OCI-LY7 (cell line): ENCODE measurements around the gene KIRREL3.

Source experiments
- EZH2phosphoT487 ChIP-seq: fragments of 200-600 bp; sonication (generic); IDR thresholded peaks from 2 replicates; pipeline ENCODE4 v1.6.1; 2018; ENCODE audit warnings: low read depth, borderline replicate concordance, mild to moderate bottlenecking, mixed run types, antibody characterized with exemption, low read length, moderate library complexity, mixed read lengths
- TF ChIP-seq, protein P1 (sequence below): fragments of 200-600 bp; sonication (generic); conservative IDR thresholded peaks from 2 replicates; pipeline ENCODE4 v1.5.1; 2014; ENCODE audit warnings: mild to moderate bottlenecking, antibody characterized with exemption, low read length, moderate library complexity, mixed read lengths

DNA sequence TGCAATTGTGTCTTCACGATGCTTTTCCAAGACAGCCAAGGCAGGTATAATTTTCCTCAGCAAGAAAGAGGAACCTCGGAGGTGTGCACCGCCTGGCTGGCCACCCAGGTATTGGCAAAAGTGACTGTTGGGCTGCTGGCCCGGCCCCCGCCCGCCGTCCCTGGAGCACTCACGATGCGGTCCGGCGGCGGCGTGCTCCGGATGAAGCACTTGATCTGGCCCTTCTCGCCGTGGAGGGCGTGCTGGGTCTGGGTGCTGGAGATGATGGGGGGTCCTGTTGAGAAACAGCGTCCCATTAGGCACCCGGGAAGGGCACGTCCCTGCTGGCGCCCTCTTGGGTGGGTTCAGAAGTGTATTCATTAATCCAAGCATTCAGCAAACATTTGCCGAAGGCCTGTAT lies 560.3 kb downstream of the KIRREL3 start:
- TF ChIP-seq, protein P1, sequence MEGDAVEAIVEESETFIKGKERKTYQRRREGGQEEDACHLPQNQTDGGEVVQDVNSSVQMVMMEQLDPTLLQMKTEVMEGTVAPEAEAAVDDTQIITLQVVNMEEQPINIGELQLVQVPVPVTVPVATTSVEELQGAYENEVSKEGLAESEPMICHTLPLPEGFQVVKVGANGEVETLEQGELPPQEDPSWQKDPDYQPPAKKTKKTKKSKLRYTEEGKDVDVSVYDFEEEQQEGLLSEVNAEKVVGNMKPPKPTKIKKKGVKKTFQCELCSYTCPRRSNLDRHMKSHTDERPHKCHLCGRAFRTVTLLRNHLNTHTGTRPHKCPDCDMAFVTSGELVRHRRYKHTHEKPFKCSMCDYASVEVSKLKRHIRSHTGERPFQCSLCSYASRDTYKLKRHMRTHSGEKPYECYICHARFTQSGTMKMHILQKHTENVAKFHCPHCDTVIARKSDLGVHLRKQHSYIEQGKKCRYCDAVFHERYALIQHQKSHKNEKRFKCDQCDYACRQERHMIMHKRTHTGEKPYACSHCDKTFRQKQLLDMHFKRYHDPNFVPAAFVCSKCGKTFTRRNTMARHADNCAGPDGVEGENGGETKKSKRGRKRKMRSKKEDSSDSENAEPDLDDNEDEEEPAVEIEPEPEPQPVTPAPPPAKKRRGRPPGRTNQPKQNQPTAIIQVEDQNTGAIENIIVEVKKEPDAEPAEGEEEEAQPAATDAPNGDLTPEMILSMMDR = no peak
- no peak for TF ChIP-seq EZH2phosphoT487
